Coronary artery (tissue), 2 donors: ENCODE measurements around the gene RPL18.
A peak's percentile ranks its signal among the peaks of the same experiment; 100 is the strongest.

ENCODE experiments used
- DNase-seq: peaks from one replicate; pipeline ENCODE4 v3.0.0-alpha.2; 2017; ENCODE audit warnings: low spot score
- H3K27ac ChIP-seq, 2 donors: fragments of 200-600 bp; sonication (generic); one replicate each; pipeline ENCODE4 v1.5.1; 2016 to 2019
- H3K4me3 ChIP-seq: fragments of 200-600 bp; sonication (generic); 2 replicates; pipeline ENCODE4 v1.5.1; 2016; ENCODE audit warnings: mild to moderate bottlenecking, moderate library complexity
- TF ChIP-seq, protein P1 (sequence below): fragments of 200-600 bp; sonication (generic); IDR thresholded peaks from one replicate; pipeline ENCODE4 v1.5.1; 2019; ENCODE audit warnings: antibody characterized with exemption

RPL18 gene

DNA sequence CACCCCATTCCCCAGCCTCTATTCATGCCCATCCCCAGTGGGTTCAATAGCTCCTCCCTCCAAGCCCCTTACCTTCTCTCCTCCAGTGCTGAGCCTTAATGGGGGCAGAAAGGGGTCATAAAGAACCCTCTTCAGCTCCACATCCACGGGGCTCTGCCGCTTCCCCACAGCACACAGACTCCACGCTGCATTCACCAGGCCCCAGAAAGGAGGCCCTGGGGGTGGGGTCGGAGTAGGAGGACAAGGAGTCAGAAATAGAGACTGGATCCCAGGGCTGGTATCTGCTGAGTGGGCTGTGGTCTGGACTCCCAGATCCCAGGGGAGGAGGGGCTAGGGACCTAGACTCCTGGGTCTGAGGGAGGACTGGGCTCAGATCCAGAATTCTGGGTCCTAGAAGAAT, 25.4 kb upstream of the RPL18 start:
- Histone ChIP-seq H3K27ac (no peak overlapping the region), H3K4me3 (no peak overlapping the region)
- no peak for DNase-seq

DNA sequence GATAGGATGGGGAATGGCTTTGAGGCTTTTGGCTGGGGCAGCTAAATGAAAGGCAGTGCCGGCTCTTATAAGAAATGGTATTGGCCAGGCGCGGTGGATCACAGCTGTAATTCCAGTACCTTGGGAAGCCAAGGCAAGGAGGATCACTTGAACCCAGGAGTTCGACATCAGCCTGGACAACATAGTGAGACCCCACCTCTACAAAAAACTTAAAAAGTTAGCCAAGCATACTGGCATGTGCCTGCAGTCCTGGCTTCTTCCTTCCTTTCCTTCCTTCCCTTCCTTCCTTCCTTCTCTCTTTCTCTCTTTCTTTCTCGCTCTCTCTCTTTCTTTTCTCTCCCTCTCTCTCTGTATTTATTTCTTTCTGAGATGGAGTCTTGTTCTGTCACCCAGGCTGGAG, 23.9 kb upstream of the RPL18 start:
- Histone ChIP-seq H3K4me3 (no peak overlapping the region), H3K27ac (no peak overlapping the region)
- no peak for DNase-seq
- TF ChIP-seq, protein P1, sequence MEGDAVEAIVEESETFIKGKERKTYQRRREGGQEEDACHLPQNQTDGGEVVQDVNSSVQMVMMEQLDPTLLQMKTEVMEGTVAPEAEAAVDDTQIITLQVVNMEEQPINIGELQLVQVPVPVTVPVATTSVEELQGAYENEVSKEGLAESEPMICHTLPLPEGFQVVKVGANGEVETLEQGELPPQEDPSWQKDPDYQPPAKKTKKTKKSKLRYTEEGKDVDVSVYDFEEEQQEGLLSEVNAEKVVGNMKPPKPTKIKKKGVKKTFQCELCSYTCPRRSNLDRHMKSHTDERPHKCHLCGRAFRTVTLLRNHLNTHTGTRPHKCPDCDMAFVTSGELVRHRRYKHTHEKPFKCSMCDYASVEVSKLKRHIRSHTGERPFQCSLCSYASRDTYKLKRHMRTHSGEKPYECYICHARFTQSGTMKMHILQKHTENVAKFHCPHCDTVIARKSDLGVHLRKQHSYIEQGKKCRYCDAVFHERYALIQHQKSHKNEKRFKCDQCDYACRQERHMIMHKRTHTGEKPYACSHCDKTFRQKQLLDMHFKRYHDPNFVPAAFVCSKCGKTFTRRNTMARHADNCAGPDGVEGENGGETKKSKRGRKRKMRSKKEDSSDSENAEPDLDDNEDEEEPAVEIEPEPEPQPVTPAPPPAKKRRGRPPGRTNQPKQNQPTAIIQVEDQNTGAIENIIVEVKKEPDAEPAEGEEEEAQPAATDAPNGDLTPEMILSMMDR: no peak

More for the DNA sequence above, 25.4 kb upstream of the RPL18 start:
- TF ChIP-seq, protein P1: no peak

DNA sequence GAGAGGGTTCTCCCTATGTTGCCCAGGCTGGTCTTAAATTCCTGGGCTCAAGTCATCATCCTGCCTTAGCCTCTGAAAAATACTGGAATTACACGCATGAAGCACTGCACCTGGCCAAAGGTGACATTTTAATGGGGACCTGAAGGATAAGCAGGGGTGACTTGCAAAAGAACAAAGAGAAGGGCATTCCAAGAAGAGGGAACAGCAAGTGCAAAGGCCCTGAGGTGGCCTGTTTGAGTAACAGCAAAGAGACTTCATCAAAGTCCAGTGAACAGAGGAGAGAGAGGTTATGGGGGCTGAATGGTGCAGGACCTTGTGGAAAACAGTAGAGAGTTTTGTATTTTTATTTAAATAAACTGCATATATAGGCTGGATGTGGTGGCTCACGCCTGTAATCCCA, 22.9 kb upstream of the RPL18 start:
- TF ChIP-seq, protein P1: no peak
- no peak overlapping the region for H3K4me3 ChIP-seq
- DNase-seq: no peak
- no peak overlapping the region for H3K27ac ChIP-seq

DNA sequence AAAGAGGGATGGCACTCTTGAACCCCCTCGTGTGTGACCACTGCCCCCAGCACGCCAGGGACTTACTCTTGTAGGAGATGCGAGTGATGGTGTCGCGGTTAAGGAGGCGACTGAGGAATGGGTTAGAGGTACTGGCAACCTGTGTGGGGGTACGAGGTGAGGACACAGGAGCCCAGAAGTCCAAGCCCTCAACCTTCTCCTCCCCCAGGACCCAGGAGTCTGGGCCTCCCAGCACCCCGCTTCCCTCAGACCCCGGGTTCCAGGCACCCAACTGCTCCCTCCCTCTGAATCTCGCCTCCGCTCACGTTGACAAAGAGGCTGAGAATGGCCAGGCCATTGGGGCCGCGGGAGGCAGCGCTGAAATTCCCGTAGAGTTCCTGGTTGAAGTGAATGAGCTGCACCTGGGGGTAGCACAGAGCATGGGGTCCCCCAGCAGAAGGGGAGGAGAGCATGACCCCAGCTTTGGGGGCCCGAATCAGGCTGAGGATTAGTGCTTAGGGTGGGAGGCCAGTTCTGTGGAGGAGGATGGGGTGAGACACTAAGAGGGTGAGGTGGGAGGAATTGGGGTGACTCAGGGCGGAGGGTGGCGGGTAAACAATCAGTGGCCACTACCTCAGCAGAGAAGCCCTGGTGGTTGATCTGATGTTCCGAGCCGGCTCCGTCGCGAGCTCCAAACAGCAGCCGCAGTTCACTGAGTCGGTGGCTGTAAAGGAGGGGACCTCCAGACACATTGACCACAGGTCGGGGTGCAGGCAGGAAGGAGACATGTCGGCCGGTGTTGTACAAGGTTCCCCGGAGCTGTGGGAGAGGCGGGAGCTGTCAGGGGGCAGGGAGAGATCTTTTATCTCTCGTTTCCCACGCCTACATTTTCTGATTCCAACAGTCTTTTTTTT, 20.8 kb upstream of the RPL18 start:
- H3K27ac ChIP-seq: no peak overlapping the region

DNA sequence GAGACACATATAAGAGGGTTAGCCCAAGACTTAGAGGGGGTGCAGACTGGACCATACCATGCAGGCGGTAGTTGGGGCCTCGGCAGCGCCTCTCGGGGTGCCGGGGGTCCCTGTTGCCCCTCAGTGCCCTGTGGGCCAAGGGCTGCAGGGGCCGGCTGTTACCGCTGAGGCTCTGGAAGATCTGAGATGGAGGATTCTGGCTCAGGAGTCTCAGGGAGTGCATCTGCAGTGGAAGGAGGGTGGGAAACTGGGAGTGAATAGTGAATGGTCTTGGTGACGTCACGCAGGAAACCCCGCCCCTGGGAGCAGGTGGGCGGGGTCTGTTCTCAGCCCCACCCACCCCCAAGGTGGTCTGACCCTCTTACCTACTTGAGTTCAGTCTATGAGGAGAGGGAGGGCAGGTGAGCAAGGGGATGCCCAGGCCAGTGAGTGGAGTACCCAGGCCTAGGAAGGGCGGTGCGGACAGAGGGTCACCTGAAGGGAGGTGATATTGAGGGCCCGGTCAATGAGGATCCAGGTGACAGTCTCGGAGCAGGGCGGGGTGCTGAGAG, 19.9 kb upstream of the RPL18 start:
- Histone ChIP-seq H3K27ac (peak overlapping the region; percentile 88 to 95), H3K4me3 (peak overlapping the region; percentile 80)
- DNase-seq: no peak
- TF ChIP-seq, protein P1: no peak

More for the DNA sequence above, 20.8 kb upstream of the RPL18 start:
- TF ChIP-seq, protein P1: no peak
- H3K4me3 ChIP-seq: no peak overlapping the region
- DNase-seq: no peak

DNA sequence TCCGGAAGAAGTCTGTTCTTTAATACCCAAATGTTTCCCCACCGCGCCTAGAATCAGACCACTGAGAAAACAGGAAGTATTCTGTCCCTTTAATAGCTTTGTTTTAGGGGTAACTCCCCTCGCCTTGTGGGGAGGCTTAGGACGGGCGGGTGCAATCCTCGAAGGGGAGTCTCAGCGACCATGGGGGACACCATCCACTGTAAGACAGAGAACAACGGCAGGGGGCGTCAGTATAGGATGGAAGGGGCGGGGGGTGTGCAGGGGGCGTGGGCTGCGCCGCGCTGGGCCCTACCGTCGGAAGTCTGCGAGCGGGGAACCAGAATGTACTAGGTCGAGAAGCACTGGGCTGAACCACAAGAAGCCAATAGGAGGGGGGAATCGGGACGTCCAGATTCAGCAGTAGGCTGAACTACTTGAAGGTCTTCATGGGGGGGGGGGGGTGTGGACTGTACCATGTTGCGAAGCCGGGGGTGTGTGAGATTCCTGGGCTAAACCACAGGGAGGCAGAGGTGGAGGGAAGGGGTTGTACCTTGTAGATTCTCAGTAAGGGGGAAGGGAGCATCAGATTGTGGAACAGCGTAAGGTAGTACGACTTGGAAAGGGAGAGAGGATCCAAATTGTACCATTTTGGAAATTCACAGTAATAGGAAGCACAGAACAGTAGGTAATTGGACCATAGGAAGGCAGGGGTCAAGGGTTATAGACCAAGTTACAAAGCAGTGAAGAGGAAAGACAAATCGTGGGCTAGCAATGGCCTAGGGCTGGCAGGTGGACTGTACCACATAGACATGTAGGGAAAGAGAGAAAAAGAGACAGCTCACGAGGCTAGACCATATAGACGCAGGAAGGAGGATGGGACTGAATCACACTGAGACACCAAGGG, 19.2 kb upstream of the RPL18 start:
- TF ChIP-seq, protein P1: no peak
- Histone ChIP-seq H3K27ac (peak overlapping the region; percentile 88 to 95), H3K4me3 (peak overlapping the region; percentile 80)
- peak; percentile 94 for DNase-seq
